ENCODE data around the gene SNAP23.

Gene SNAP23

DNA sequence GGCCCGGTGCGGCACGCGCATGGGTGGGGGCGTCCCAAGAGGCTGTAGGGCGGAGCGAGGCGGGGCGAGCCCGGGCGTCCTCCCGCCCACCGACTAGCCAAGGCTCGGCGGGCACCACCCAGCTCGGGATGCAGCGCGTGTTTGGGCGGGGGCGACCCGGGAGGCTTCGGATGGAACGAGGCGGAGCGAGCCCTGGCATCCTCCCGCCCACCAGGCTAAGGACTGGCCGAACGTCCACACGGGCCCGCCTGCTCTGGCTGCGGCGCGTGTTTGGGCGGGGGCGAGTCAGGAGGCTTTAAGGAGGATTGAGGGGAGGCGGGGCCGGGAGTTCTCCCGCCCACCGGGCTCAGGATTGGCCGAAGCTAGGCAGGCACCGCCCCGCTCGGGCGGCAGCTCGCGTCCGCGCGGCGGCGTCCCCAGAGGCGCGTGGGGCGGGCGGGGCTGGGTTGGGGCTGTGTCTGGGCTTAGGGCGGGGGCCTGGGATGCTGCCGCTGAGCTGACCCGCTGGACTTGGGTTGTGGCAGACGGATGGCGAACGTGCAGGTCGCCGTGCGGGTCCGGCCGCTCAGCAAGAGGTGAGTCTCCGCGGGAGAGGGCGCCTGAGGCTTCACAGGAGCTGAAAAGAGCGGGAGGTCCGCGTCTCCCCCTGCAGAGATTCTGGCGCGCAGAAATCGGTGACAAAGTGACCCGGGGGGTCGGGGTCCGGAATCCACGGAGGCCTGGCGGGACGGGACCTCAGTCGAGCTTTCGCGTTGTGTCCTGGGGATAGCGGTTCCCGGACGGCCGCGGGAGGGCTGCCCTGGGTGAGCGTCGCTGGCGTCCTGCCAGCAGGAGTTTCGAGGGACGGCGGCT lies 80.0 kb downstream of the SNAP23 start, which contains the start of gene STARD9:
TSS of gene STARD9 (plus strand) at position 419 of the 852 bp plus-strand sequence. CDS start at position 529, 110 bp downstream.
- DNase-seq, result peak; percentile 74

DNA sequence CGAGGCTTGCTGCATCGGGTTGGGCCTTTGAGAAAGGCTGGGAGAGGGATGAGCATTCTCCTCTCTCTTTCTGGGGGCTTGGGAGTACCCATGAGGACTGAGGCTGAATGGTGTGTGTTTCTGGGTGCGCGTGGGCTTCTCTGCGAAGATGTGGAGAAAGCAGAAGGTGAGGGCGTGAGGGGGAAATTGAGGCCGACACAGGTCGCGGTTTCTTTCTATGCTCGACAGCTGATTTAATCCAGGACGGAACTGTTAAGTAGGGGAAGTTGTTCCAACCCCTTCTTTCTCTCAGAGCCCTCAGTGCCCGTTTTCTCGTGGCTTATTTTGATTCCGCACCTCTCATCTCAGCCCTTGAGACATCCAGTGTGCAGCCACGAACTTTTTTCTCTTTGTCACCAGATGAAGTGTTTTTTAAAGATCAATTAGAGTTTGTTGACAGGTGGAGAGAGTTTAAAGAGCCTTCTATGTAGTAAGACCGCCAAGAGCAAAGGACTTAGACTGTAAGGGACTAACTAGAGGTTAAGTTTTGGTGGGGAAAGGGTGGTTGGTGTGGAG lies 80.7 kb downstream of the SNAP23 start:
- no peak for DNase-seq

GRCh38 chr15:42576776-42577175 lies 81.3 kb downstream of the SNAP23 start:
- DNase-seq, result no peak

- DNase-seq, result no peak
Observed at GRCh38 chr15:42577514-42578031, 82.1 kb downstream of the SNAP23 start.

DNA sequence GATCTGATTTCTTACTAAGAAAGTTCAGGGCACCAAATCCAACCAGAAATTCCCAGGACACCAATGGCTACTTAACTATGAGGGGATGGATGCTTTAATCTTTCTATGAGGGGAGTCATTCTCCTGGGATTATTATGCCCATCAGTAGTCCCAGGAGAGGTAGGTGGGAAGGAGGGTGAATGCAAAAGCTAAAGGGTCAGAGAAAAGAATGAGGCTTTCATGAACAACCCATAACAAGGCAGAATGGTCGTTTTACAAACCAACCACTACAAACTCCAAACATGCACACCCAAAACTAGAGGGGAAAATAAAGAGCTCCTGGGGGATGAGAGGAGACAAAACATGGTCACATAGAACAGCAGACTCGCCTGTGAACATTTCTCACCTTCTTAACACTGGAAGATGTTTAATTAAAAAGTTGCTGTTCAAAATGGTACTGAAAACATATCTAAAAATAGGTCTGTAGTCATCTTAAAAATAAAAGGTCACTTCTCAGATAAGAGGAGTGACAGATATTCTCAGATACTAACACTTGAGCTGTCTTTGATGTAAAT lies 83.6 kb downstream of the SNAP23 start:
- DNase-seq, result no peak

- peak; percentile 48 for DNase-seq
Observed at GRCh38 chr15:42581272-42581730, 85.9 kb downstream of the SNAP23 start.

Data from NCI-H2107 (cell line).